Subcutaneous adipose tissue (tissue), 4 donors: ENCODE data around the gene NRXN3. TPM values are rescaled to one million over a fixed set of nuclear protein-coding genes. Genes with fewer than 3 reads are reported as not detected.

Experiments
- total RNA-seq, 4 donors: library from RNA; depleted of rRNA; stranded (reverse); fragments of >200 nt; gene quantifications; one replicate each; pipeline ENCODE4 v1.1.0, GENCODE V29; 2016
- TF ChIP-seq, protein P1 (sequence below): fragments of 450-650 bp; IDR thresholded peaks from one replicate; pipeline ENCODE4 v1.5.1; 2016; ENCODE audit warnings: low read depth, mild to moderate bottlenecking, control low read depth, antibody characterized with exemption, moderate library complexity

The NRXN3 gene
- total RNA-seq, 4 donors from 2014 or later, result 0.57 to 2.4 (median 1.1) TPM; not detected in 1

DNA sequence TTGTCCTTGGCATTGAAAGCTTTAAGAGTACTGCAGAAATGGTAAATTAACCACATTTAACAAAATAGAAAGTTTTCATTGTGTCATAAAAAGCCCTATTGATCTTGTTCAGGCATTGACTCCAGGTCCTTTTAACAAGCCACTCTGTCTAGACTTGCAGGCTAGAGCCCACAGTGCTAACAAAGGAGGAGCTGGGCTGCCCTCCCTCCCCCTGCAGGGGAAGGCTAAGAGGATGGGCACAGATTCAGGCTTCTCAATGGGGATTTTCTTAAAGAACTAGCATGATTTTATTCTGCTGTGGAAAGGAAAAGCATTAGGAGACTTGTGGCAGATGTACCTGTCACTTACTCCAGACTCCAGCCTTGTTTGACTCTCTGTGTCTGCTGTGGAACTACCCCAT lies 463.6 kb downstream of the NRXN3 start:
- TF ChIP-seq, protein P1, sequence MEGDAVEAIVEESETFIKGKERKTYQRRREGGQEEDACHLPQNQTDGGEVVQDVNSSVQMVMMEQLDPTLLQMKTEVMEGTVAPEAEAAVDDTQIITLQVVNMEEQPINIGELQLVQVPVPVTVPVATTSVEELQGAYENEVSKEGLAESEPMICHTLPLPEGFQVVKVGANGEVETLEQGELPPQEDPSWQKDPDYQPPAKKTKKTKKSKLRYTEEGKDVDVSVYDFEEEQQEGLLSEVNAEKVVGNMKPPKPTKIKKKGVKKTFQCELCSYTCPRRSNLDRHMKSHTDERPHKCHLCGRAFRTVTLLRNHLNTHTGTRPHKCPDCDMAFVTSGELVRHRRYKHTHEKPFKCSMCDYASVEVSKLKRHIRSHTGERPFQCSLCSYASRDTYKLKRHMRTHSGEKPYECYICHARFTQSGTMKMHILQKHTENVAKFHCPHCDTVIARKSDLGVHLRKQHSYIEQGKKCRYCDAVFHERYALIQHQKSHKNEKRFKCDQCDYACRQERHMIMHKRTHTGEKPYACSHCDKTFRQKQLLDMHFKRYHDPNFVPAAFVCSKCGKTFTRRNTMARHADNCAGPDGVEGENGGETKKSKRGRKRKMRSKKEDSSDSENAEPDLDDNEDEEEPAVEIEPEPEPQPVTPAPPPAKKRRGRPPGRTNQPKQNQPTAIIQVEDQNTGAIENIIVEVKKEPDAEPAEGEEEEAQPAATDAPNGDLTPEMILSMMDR, result no peak

DNA sequence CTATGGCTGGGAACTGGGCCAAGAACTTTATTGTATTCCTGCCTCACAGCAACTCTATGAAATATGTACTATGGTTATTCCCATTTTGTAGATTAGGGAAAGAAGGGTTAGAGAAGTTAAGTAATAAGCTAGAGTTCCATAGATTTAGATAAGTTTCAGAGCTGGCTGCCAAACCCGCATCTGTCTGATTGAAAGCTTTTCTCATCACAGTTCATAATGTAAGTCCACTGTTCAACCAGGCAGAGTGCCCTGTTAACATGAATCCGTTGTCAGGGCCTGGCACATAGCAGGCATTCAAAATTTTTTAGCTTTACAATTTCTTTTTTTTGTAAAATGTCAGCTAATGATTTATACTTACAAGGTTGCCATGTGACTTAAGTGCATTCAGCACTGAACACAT lies 467.3 kb downstream of the NRXN3 start:
- TF ChIP-seq, protein P1, result no peak

DNA sequence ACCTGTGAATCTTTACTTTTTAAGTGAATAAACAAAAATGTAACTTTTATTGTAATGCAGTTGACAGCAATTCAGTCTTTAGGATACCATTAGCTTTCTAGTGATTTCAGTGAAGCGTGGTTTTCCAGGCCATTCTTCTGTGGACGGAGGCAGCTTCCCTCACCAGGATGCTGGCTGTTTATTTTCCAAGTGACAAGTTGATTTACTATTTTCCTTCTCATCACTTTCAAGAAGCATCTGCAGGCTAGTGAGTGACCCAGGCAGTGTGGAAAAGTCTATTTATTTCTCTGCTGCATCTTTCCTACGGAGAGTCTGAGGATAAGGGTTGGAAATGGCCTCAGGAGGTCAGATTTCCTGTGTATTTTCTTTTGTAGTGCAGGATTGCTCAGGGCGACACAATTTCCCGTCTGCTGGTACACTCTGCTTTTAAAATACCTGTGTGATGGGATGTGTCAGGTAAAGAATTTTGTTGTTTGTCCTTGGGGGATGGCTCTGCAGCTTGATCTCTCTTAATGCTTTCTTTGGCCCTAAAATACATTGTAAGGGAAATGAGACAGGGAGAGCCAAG lies 467.8 kb downstream of the NRXN3 start:
- TF ChIP-seq, protein P1, result no peak

DNA sequence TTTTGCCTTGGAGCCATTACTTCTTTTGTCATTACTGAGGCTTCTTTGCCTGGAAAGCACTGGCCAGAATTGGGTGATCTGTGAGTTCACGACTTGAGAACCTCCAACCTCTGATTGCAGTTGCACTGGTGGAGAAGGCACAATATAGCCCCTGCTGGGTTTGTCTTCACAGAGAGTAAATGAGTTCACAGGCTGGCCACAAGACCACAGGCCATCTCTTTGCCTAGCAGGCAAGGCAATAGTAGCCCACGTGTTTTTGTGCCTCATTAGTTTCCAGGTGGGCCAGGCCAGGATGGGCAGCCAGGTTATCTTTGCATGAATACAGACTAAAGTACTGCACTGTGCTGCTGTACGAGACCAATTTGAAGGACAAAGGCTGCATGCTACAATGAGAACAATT lies 468.8 kb downstream of the NRXN3 start:
- TF ChIP-seq, protein P1, result no peak

DNA sequence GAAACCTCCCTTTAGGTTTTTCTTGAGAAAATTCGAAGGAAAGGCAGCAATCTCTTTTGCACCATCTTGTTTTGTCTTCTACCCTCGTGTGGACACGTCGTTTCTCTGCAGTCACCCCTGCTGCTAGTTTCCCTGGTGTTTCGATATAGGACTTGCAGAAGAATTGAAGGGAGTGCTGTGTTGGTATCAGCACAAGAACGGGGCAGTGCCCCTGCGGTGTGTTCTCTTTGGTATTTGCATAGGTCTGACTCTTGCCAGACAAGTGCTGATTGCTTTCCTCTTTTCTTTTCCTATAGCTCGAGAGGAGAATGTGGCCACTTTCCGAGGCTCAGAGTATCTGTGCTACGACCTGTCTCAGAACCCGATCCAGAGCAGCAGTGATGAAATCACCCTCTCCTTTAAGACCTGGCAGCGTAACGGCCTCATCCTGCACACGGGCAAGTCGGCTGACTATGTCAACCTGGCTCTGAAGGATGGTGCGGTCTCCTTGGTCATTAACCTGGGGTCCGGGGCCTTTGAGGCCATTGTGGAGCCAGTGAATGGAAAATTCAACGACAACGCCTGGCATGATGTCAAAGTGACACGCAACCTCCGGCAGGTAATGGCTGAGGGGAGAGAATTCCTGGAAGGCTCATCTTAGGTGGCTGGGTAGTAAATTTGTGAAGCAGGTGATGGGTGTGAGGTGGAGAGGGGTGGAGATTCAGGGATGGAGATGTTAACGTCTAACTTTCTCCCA lies 474.8 kb downstream of the NRXN3 start:
- TF ChIP-seq, protein P1, result no peak

DNA sequence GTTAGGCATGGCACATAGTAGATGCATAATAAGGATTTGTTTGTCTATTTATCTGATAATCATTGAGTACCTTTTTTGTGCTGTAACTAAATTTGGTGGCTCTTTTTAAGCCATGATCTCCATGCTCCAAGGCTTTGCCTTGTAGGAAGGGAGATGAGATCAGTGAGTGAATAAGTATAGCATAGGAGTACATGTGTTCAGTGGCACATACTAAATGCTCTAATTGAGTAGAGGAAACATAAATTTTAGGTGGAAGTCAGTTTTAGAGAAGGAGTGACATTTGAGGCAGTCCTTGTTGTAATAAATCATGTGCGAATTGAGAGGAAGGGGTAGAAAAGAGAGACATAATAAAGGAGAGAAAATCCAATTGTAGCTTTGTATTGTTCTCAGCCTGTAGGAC lies 482.6 kb downstream of the NRXN3 start:
- TF ChIP-seq, protein P1, result no peak

DNA sequence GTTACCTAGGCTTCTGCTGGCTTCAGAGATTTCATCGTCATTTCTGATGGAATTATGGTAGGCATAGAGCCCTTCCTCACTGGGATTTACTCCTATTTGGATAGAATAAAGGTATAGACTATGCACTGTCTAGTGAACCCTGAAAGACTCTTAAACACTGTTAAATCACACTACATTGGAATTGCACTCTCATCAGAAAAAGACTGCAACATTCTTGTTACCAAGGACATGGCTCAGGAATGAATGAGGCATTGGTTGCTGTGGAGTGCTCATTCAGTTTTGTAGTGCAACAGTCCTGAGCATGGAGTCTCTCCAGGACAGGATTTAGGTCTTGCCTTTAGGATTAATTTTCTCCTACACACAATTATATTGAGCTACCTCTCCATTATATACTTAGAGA lies 483.0 kb downstream of the NRXN3 start:
- TF ChIP-seq, protein P1, result no peak
